NCI-H446 (cell line): ENCODE results near the gene IRF3.
A peak's percentile ranks its signal among the peaks of the same experiment; 100 is the strongest.
"Not testable (repeated sequence)": the region's sequence is repeated elsewhere in the genome, so short reads cannot be mapped to it uniquely, and the experiment has no call there.

Source experiments
- DNase-seq, 2 experiments: peaks; one replicate each; lab custom pipeline; 2025; lab: John Stamatoyannopoulos, UW

Gene IRF3

DNA sequence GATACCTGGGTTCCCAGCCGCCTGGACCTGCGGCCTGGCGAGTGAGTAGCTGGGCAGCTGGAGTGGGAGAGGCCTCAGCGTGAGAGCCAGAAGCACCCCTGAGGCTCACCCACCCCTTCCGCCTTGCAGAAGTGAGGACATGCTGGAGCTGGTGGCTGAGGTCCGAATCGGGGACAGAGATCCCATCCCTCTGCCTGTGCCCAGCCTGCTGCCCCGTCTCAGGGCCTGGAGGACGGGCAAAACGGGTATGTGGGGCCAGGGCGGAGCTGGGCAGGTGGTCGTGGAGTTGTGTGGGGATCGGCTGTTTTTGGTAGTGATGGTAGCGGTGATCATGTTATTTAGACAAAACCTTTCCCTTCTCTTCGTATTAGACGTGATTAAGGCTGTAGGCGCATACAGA is 19.1 kb downstream of the IRF3 start:
- no peak for DNase-seq

DNA sequence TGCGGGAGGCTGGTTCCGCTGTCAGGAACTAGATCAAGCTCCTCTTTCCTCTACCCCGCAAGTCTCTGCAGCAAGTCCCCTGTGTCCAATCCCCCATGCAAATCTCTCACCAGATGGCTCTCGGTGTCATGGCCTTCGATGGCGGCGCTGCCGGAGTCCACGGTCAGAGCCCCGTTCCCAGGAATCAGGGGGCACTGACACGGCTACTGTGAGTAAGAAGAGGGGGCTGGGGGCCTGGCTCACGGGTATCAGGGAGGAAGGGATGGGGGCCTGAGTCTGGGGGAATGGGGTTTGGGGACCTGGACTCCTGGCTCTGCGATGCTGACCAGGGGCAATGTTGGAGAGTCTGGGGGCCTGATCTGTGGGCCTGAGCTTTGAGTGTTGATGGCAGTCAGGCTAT is 19.7 kb downstream of the IRF3 start:
- DNase-seq = no peak

DNA sequence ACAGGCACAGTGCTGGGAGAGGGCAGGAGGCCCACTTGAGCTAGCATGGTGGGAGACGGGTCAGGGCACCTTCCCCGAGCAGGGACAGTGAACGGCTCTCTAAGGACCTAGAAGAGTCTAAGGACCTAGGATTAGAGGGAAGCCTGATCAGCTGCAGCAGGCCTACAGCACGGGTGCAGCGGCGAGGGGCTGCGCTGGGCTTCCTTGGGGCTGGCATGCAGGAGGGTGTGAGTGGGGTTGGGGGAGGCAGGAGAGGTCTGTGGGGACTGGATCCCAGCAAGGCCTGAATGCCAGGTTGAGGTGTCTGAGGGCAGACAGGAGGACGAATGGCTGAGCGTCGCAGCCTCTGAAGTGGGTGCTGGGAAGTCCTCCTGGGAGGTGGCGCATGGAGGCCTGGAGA is 20.1 kb downstream of the IRF3 start:
- DNase-seq = no peak

DNA sequence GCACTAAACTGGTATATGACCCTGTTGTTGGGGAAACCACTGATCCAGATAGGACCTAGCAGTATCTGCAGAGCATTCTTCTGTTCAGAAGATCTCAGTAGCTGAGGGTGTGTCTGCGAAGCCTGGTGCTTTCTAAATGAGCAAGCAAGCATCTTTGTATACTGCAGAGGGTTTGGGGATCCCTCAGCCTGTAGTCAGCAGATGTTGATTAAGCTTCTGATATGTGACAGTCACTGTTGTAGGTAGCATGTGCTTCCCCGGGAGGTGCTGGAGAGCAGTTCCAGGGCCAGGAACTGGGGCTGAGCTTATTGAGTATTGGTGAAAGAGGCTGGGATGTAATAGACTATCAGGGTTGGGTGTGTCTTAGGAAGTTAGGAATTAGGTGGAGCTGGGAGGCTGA is 22.2 kb downstream of the IRF3 start:
- no peak for DNase-seq

DNA sequence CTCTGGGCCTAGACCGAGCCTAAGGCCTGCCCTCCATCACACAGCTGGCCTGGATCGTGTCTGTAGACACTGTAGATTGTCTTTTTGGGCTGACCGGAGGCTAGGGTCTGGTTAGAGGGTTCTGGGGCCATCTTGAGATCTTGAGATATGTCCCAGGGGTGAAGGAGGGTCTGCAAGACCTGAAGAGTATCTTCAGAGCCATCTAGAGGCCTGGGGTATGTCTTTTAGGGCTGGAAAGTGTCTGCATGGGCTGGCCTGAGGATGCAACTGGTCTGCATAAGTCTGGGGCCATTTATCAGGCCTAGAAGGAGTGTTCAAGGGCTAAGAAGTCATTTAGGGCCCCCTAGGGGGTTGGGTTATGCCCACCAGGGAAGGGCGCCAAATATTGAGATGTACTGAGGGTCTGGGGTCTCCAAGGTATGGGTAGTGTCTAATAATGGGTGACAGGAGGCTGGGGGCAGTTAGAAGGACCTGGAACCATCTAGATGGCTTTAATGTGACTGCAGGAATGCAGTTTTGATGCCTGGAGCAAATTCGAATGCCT is 23.1 kb downstream of the IRF3 start:
- no peak for DNase-seq

DNA sequence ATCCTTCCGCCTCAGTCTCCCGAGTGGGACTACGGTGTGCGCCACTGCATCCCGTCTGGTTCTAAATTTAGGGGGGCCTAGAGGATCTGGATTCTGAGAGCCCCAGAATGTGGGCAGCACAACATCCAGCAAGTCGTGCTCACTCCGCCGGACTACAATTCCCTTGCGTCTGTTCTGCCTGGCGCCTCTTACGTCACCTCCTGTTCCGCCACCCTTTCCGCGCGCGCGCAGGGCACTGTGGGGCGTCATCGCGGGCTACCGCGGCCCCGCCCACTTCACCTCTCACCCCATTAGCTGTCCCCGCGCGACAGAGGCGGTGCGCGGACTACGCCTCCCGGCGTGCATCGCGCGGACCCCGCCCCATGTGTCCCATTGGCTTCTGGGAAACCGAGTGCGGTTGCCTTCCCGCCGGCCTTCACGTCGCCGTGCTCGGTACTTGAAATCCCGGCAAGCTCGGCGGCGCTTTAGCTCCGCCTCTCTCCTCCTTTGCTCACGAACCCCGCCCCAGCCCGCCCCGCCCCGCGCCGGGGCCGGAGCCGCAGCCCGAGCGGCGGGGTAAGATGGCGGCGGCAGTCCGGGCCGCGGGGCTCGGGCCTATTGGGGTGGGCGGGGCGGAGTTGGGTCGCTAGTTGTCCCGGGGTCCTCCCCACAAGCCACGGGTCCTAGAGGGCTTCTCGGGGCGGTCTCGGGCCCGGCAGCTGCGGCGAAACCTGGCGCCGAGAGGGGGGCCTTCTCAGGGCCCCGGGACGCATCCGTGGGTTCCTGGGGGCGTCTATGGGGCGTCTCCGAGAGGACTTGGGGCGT is 23.8 kb downstream of the IRF3 start, which contains the start of gene SCAF1:
TSS of gene SCAF1 (plus strand) at position 522 of the 804 bp plus-strand sequence. CDS start 2,818 bp downstream, outside the sequence.
- DNase-seq = peak; percentile 99 to 100

DNA sequence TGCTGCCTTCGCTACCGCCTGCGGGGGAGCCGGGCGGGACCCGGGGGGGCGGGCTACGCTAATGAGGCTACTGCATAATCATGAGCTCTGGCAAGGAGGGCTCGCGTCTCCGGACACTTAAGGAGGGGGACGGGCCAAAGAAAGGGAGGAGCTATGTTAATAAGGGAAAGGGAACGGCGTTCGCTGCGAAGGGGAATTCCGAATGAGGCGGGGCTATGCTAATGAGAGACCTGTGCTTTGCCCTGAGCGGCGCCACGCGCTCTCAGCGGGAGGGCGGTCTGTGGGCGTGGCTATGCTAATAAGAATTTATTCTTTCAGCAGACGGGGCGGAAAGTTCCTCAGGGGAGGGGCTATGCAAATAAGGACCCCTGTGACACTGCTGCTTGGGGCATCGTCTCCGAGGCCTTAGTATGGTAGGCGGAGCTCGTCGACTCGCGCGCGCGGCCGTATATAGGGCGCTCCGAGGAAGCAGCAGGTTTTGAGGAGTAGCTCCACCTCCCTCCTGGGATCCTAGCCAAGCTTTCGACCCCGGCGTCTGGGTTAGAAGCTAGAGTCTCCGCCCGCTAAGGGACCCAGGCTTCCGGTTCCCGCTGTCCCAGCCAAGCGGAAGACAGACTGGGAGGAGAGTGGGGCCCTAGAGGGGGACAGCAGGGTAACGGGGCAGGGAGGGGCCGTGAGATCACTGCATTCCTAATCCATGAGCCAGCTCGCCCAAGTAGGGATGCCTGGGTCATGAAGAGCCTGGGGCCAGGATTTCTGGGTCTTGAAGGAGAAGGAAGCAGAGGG is 25.4 kb downstream of the IRF3 start, which contains the start of gene RRAS:
TSS of gene RRAS (minus strand) at position 31 of the 786 bp plus-strand sequence. CDS start 45 bp downstream, outside the sequence.
- peak; percentile 99 to 100 for DNase-seq

DNA sequence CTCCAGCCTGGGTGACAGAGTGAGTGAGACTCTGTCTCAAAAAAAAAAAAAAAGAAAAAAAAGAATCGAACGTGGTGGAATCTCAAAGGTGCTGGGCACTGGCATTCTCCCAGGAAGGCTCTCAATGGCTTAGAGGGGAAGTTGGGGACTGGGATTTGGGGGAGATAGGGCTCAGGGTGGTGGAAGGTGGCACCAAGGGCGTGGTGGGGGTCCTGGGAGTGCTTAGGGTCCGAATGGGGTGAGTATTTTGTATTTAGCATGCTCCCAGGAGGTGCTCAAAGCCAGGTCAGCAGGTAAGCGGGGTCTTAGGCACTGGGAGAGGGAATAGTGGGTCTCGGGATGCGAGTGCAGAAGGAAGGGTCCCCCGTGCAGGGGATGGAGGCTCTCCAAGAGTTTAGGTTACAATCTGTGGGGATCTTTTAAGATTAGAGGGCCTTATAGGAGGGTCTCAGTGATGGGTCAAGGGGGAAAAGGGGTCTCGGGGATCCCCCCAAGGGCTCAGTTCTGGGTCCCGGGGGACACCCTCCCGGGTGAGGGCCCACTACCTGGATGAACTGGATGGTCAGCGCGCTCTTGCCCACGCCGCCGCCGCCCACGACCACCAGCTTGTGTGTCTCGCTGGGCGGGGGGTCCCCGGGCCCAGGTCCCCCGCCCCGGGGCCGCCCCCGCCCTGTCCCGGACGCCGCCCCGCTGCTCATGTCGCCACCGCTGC is 26.1 kb downstream of the IRF3 start:
- no peak for DNase-seq

DNA sequence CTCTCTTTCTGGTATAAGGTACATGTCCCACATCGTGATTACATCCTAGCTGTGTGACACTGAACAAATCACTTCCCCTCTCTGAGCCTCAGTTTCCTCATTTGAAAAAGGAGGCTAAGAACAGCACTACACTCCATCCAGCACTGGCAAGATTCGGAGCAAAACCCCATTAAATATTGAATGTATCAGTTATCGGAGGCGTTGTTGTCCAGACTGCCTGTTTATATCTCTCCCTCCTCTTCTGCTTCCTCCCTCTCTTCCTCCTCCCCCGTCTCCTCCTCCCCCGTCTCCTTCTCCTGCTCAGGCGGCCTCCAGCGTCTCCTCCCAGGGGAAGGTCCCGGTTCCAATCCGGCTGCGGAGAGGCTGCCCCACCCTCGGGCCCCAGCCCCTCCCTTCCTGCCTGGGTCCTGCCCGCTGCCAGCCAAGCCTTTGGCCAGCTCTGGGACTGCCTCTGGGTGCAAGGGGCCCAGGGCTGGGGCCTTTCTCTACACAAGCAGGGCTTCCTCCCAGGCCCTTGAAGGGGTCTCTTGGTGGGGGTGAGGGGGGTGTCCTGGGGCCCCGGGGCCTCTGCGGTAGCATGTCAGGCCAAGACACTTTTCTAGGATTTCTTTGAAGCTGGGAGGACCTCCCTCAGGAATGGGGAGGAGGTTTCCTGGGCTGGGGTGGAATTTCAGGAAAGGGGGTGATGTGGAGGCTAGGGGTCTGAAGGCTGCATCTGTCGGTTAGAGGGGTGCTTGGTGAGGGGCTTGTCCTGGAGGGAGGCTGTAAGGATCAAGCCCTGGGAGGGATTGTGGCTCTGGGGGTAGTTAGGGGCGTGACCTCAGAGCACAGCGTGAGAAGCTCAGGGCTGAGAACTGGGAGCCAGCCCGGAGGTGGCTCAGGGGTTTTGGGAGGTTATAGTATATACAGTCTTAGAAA is 27.6 kb downstream of the IRF3 start:
- DNase-seq = no peak

DNA sequence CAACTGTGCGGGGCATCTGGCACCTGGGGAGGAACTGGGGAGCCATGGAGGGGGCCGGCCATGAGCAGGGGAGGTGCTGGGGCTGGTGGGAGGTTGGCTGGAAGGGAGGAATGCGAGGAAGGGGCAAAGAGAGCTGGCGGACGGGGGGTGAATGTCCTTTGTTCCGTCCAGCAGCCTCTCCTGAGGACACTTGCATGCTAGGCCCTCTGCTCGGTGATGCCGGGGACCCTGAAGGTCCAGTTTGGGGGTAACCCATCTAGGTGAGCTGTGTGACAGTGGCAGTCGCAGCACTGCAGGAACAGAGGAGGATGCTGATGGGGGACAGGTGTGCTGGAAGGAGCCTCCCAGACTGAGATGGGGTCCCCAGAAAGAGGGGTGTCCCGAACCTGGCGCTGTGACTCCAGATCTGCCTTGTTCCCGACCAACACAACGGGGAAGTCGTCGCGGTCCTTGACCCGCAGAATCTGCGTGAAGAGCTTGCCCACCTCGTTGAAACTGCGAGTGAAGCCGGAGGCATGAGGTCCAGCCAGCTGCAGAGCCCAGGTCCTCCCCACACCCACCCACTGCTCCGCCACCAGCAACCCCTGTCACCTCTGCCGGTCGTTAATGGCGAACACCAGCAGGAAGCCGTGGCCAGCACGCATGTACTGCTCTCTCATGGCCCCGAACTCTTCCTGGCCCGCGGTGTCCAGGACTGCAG is 29.3 kb downstream of the IRF3 start:
- DNase-seq = no peak

DNA sequence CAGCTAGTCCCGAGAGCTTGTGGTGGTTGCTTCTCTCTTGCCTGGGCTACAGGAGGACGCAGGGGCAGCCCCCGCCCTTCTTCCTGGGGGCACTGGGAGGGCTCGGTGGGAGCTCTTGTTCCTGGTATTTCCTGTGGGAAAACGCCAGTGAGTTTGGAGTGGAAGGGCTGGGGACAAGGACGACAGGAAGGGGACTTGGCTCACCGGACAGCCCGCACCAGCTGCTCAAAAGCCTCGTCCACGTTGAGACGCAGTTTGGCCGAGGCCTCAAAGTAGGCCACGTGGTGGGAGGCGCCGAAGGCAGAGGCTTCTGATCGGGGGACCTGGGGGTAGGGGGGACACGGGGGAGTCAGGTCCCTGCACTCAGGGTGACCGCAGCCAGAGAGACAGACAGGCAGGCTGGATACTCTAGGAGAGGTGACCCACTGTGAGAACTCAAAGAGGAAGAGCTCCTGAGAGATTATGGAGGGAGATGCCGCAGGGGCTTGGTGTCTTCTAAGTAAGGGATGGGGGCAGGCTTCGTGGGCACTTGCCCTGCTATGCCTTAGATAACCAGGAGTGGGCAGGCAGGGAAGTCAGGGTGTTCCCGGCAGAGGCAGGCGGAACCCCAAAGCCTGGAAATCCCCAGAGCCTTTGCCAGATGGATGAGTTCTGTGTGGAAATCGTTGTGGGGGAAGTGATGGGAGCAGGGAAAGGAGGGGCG is 30.0 kb downstream of the IRF3 start:
- no peak for DNase-seq

DNA sequence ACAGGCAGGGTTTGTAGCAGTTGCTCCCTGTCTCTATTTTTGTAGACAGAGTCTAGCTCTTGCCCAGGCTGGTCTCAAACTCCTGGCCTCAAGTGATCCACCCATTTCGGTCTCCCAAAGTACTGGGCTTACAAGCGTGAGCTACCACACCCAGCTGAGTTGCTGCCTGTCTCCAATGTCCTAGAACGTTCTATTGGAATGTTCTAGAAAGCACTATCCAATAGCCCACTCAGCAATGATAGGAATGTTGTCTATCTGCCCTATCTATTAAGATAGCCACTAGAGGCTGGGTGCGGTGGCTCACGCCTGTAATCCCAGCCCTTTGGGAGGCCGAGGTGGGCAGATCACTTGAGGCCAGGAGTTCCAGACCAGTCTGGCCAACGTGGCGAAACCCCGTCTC is 32.4 kb downstream of the IRF3 start:
- DNase-seq = not testable (repeated sequence)

DNA sequence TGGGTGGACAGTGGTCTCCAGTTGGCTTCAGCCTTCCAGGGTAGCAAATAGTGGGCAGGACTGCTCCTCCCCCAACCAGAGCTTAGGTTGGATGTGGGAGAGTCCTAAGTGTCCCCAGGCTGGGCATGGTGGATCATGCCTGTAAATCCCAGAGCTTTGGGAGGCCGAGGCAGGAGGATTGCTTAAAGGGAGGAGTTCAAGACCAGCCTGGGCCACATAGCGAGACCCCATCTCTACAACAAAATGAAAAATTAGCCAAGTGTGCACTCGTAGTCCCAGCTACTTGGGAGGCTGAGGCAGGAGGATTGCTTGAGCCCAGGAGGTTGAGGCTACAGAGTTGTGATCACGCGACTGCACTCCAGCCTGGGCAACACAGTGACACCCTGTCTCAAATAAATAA is 33.1 kb downstream of the IRF3 start:
- no peak for DNase-seq

DNA sequence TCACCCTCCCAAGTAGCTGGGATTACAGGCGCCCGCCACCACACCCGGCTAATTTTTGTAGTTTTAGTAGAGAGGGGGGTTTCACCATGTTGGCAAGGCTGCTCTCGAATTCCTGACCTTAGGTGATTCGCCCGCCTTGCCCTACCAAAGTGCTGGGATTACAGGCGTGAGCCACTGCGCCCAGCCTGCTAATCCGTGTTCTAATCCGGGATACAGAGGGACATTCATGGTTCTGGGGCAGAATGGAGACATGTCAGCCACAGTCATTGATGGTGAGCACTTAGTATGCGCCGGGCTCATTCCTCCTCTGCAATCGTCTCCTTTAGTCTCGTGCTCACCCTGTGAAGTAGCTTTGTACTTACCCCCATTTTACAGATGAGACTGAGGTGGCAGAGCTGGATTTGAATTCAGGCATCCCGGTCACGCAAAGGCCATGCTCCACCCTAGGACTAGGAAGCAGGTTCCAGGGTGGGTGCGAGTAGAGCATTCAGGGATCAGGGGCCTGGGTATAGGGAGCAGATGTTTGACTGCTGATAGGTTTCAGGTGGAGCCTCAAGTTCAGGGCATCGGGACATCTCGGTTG is 34.0 kb downstream of the IRF3 start:
- no peak for DNase-seq

DNA sequence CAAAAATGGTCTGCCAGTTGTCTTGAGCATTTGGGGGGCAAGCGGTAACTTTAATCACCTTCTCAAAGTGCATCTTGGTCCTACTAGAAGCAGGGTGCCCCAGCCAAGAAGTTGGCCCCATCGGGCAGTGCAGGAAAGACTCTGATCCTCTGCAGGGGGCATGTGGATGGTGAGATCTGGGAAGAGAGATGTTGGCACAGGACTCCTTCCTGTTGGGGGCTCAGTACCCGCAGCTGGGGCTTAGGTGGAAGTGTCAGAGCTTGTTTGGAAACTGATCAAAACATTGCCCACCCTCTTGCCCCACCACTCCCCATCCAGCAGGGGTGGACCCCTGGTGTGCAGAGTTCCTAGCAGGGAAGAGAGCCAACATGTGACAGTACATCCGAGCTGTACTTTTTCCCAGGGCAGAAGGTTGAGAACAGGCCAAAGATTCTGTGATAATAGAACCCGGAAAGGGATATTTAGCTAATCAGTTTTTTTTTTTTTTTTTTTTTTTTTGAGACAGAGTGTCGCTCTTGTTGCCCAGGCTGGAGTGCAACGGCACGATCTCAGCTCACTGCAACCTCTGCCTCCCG is 34.6 kb downstream of the IRF3 start:
- peak in 1 of 2 experiments; percentile 57 for DNase-seq

DNA sequence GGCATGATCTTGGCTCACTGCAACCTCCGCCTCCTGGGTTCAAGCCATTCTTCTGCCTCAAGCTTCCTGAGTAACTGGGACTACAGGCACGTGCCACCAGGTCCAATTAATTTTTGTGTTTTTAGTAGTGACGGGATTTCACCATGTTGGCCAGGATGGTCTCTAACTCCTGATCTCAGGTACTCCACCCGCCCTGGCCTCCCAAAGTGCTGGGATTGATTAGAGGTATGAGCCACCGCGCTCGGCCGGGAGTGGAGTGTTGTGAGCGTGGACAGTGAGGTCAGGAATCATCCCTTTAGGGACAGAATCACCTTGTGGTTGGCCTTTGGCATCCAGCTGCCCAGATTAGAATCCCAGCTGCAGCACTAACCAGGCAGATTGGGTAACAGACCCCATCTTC is 36.0 kb downstream of the IRF3 start:
- no peak for DNase-seq

DNA sequence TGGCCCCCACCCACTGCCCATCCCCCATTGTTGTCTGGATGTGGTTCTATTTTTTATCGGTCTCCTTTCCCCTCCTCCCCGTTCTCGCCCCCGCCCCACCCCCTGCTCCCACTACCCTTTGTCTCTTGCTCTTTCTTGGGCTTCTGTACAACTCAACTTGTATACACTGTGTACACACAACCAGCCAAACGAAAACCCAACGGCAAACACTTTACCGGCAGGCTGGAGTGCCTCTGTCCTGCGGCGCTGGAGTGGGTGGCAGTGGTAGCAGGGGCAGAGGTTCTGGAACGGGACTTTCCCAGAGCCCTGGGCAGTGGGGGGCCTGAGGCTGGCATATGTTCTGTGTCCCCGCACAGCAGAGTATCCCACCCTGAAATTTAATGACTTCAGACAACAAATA is 39.4 kb downstream of the IRF3 start:
- DNase-seq = no peak

DNA sequence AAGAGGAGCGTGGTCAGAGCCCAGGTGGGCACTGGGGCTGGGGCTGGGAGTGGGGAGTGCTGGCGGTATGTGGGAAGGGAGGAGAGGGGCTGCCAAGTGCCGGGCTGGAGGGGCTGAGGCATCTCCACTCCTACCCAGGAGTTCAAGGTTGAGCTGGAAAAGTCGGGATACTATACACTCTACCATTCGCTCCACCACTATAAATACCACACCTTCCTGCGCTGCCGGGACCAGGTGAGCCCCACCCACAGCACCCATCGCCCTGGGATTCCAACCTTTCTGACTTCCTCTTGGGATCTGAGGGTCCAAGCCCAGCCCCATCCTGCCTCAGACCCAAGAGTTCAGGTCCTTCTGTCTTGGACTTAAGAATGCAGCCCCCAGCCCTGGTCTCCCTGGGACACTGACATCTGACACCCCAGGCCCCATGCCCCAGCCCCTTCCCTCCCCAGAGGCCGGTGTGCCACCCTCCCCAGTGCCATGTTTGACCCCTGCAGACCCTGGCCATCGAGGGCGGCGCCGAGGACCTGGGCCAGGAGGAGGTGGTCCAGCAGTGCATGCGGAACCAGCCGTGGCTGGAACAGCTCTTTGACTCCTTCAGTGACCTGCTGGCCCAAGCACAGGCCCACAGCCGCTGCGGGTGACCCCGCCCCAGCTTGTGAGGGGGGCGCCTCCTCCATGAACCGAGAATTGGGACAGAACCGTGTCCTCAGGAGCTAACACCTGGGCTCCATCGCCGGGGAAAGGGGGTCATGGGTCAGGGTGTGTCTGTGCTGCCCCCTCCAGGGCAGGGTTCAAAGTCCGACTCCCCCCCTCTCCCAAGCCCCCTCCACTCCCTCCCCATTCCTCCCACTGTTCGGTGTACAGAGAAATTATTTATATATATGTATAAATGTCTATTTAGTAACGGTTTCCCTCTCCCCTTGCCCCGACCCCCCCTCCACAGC is 40.4 kb downstream of the IRF3 start:
- DNase-seq = no peak
